DMS79 (cell line): ENCODE results near the gene HOPX.
"Not testable (repeated sequence)": the region's sequence is repeated elsewhere in the genome, so short reads cannot be mapped to it uniquely, and the experiment has no call there.

Source experiments
- DNase-seq: peaks from one replicate; lab custom pipeline; 2025; lab: John Stamatoyannopoulos, UW

The HOPX gene

DNA sequence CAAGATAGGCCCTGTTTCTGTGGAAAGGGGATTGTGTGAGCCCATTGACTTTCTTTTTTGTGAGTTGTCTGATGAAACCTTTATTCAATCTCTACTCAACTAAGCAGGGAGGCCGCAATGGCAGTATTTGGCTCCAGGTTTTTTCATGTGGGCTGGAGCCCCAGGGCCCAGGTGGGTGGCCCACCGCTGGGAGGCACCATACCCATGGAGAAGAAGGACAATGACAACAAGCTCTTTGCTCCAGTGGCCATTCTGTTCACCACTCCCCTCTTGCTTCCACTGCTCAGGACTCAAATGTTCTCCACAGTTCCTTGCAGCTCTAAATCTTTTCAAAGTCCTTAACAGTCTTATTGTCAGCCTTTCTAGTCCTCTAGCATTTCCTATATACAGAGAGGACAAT, 54.1 kb downstream of the HOPX start:
- no peak for DNase-seq

- DNase-seq = no peak
Observed at GRCh38 chr4:56626420-56626819, 54.7 kb downstream of the HOPX start.

- peak; percentile 4 for DNase-seq
Observed at GRCh38 chr4:56622176-56622575, 58.9 kb downstream of the HOPX start.

GRCh38 chr4:56619816-56620215, 61.3 kb downstream of the HOPX start:
- DNase-seq = no peak

DNA sequence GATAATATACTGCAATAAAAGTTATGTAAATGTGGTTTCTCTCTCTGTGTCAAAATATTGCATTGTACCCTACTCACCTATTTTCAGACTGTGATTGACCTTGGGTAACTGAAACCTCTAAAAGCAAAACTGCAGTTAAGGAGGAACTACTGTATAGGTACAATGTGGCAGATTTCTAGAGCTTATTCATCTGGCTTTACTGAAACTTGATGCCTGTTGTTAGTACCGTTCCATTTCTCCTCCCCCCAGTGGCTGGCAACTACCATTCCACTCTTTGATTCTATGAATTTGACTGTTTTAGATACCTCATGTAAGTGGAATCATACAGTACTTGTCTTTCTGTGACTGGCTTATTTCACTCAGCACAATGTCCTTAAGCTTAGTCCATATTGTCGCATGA, 61.9 kb downstream of the HOPX start:
- DNase-seq = no peak

- DNase-seq = no peak
Observed at GRCh38 chr4:56618734-56619133, 62.4 kb downstream of the HOPX start.

GRCh38 chr4:56613101-56613862, 67.8 kb downstream of the HOPX start:
- no peak for DNase-seq

DNA sequence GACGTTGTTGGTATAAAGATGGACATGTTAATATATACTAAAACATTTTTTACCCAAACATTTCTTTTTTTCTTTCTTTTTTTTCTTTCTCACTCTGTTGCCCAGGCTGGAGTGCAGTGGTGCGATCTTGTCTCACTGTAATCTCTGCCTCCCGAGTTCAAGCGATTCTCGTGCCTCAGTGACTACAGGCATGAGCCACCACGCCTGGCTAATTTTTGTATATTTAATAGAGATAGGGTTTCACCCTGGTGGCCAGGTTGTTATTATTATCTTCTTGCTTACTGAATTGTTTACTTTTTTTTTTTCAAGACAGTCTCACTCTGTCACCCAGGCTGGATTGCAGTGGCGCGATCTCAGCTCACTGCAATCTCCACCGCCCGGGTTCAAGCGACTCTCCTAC, 68.8 kb downstream of the HOPX start:
- DNase-seq = no peak

GRCh38 chr4:56611501-56611900, 69.6 kb downstream of the HOPX start:
- no peak for DNase-seq

DNA sequence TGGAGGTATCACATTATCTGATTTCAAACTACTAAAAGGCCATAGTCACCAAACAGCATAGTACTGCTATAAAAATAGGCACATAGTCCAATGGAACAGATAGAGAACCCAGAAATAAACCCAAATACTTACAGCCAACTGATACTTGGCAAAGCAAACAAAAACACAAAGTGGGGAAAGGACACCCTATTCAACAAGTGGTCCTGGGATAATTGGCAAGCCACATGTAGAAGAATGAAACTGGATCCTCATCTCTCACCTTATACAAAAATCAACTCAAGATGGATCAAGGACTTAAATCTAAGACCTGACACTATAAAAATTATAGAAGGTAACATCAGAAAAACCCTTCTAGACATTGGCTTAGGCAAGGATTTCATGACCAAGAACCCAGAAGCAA, 70.9 kb downstream of the HOPX start:
- DNase-seq = not testable (repeated sequence)

DNA sequence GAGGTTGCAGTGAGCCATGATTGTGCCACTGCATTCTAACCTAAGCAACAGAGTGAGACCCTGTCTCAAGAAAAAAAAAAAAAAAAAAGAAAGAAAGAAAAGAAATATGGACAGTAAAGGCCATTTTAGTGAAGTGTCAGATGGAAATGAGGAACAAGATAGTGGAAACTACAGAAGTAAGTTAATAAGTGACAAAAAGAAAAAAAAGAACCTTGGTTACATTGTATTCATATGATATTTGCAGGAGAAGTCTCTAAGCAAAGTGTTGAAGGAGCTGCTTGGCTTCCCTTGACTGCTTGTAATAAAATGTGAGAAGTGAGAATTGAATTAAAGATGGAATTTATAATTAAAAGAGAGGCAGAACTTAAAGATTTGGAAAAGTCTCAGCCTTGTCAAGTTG, 73.2 kb downstream of the HOPX start:
- no peak for DNase-seq

DNA sequence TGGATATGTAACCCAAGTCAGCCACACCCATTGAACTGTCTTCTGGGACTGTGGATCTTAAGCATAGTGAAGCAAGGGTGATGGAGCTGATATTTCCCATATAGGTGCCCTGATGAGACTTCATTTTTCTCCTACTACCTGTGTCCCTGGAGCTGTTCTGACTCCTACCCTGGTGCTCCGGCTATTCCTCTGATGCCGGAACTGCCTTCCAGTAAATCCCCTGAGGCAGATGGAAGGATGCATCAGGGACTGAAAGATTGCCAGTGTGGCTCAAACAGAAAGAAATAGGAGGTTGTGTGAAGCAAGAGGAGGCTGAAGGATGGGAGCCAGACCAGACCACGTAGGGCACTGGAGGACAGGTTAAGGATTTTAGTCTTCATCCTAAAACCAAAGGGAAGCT, 74.7 kb downstream of the HOPX start:
- no peak for DNase-seq

DNA sequence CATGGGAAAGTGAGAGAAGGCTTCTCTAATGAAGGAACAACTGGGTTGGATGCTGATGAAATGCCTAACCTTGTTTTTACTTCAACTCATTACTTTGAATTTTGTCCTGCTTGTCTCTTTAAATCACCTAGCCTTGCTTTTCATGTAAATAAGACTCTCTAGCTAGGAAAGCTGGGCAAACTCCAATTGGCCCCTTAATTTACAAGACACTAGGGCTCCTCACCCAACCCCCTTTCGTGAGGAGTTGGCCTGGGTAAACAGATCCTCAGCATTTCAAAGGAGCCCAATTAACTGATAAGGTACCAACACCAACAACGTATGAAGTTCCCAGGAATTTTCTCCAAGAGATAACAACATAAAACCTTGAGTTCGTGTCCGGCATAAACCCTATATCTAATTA, 75.6 kb downstream of the HOPX start:
- not testable (repeated sequence) for DNase-seq

DNA sequence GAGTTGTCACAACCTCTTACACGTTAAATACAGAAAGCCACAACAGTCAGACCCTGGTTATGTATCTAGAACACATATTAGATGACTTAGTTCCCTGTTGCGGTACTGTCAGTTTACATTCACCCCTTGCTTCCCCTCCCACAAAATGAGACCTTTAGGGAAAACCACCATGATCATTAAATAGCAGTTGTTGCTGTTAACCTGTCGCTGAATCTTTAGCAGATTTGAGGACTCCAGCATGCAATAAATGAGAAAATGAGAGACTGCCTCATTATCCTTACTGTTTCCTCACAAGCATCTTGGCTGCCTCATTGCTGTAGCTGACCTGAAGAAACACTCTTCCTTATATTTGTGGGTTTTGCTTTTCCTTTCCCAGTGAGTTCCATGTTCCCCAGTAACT, 77.8 kb downstream of the HOPX start:
- DNase-seq = no peak
